GM18505 (cell line): ENCODE data around the gene BCDIN3D.

Experiments used
- ATAC-seq: cut with Tn5 transposase; IDR thresholded peaks from one replicate; pipeline ENCODE4 v1.9.1; 2021; ENCODE audit not compliant: unreplicated experiment
- POLR2A ChIP-seq: IDR thresholded peaks from 4 replicates; pipeline ENCODE4 v1.6.1; 2011; ENCODE audit warnings: borderline replicate concordance; ENCODE audit not compliant: insufficient read depth, insufficient read length; ENCODE audit errors: extremely low read depth

BCDIN3D gene

DNA sequence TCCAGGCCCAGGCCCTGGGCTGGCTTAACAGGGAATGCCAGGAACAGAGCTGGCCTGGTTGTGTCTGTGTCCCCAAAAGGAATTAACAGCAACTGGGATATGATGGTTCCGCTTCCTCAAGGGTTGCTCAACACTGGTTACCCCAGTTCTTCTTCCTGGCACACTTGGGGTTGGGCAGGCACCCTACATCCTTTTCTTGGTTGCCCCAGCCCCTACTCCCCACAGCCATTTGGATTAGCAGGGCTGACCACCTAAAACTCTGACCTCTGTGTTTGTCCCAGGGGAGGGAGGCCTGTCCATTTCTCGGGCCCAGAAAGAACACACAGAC lies 45.5 kb downstream of the BCDIN3D start:
- no peak for ATAC-seq
- no peak for TF ChIP-seq POLR2A

DNA sequence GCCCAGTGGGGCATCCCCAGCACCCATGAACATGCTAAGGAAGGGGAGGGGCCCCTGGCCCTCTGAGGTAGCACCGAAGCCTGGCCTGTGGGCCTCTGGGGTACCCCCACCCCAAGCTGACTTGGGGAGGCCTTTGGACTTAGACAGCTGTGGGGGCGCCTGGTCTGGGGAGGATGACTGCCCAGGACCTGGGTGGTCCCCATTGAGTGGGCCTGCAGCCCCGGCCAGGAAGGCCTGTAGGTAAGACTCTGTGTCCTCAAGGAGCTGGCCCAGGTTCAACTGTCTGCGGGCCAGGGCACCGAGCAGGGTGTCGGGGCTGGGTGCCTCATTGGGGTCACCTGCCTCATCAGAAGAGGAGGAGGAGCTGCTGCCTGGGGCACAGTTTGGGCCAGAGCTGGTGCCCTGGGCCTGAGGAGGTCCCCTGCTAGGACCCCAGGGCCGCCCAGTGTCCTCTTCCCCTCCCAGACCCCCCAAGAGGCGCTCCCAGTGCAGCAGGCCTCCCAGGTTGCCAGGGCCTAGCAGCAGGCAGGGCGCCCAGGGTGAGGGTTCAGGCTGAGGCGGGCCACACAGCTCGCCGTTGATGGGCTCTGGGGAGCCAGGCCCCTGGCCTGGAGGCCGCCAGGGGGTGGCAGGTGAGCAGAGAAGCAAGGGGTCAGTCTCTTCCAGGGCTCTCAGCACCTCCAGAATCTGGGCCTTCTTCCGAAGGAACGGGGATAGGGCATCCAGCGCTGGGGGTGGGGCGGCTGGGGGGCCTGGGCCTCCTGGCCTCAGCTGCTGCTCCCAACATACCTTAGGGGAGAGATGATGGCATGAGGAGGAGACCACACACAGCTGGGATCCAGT lies 46.1 kb downstream of the BCDIN3D start:
- ATAC-seq = no peak
- no peak for TF ChIP-seq POLR2A

DNA sequence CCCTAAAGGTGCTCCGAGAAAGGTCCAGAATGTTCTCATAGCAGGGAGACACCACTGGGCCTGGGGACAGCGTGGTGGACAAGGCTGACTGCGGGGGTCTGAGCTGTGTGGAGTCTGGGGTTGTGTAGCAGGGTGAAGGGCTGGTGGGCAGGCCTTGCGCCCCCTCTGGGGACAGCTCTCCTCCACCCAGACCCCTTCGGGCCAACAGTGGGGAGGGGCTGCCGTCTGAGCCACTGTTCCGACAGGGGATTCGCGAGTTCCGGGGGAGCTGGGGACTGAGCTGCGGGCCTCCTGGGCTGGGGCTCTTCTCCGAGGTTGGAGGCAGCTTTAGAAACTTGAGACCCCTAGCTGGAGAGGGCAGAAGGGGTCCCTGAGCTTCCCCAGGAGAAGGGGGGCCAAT lies 46.8 kb downstream of the BCDIN3D start:
- no peak for TF ChIP-seq POLR2A
- no peak for ATAC-seq

DNA sequence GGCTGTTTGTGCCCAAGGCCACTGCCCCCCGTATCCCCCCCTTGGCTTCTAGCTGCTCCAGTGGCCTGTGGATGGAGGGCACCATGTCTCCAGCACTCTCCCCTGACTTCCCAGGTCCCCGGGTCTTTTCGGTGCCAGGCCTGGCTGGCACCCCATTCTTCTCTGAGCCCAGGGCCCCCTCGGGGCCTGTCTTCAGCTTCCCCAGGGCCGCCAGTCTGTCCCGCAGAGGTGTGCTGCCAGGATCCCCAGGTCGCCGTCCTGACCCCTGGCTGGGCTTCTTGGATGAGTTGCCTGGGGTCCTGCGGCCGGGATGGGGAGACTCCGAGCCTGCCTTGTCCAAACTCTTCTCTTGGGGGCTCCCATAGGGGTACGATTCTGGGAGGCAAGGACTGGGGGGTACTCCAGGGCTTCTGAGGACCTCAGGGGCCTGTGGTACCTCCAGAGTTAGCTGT lies 47.2 kb downstream of the BCDIN3D start:
- no peak for TF ChIP-seq POLR2A

DNA sequence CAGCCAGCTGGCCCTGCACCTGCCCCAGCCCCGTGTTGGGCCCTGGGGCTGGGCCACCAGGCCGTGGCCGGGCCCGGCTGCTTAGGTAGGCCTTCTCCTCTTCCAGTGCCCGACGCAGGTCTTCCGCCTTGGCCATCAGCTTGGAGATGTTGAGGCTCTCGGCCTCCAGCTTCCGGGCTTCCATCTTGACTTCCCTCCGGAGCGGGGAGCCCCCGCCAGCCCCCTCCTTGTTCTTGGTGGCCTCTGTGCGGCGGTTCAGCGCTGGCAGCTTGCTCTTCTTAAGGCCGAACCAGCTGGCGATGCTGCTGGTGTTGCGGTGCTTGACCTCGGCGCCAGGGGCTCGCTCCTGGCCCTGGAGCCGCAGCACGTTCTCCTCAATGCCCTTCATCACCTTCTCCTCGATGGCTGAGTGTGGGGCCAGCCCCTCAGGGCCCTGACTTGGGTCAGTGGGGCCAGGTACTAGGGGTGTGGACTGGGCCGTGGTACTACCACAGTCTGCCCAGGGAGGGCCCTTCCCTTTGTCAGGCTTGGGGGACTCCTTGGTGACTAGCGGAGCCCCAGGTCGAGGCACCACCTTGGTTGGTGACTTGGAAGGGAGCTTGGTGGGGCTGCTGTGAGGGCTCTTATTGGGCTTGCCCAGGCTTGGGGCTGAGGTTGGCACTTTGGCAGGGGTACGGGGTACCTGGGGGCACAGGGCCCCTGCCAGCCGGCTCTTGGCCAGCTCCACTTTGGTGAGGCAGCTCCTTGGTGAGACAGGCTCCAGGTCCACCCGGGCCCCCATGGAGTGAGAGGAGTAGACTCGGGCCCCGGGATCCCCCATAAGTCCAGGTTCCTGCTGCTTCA lies 47.9 kb downstream of the BCDIN3D start:
- no peak for ATAC-seq
- no peak for TF ChIP-seq POLR2A

More for the DNA sequence above, 47.2 kb downstream of the BCDIN3D start:
- no peak for ATAC-seq

DNA sequence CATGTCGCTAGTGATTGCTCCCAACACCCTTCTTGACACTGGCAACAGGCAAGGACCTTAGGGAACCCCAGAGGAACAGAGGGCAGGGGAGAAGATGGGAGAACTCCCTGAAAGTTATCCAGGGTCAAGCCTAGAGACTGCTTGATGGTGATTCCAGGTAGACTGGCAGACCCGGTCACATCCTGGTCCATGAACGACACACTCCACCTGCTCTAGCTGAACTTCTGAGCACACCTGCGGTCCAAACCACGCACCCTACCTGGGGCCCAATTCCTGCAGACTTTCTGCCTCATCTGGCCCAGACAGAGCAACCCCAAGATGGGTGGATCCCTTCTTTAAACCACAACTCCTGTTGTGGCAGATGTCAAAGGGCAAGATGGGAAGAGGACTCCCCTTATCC lies 48.9 kb downstream of the BCDIN3D start:
- no peak for ATAC-seq

DNA sequence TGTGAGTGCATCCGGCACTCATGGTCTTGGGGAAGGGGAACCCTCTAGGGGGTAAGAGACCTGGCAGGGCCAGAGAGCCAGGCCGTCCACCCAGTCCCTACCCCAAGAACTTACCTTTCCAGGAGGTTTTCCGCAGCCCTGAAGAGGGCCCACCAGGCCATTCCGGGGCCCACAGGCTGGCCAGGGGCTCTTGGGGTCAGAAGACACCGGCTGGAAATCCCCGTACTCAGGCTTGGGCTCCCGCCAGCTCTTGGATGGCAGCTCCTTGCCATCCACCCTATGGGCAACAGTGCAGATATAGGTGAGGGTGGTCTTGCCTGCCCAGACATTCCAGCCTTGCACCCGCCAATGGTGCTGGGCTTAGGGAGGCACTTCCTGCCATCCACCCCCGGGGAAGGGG lies 49.3 kb downstream of the BCDIN3D start:
- no peak for TF ChIP-seq POLR2A
- no peak for ATAC-seq

More for the DNA sequence above, 48.9 kb downstream of the BCDIN3D start:
- no peak for TF ChIP-seq POLR2A

DNA sequence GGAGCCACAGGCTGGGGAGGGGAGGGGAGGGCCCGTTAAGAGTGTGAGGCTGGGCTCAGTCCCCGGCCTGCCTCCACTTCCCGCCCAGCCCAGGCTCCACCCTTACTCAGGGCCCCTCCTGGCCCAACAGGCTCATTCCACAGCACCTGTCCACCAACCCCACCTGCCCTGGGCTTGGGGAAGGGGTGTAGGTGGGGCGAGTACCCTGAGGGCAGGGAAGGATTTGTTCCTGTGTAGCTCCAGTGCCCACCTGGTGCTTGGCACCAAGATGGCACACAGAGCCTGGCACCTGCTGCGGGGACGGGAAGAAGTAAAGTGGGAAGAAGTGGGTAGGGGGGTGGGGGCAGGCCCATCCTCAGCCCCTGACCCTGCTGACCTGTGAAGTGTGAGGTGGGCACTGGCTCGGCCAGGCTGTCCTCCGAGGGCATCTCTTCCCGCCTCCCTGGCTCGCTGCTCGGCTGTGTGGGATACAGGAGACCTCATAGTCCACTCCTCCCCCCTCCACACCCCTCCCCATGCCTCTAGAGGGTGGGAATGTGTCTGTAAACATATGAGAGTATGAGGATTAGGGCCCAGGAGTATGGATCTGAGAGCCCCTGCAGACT lies 49.8 kb downstream of the BCDIN3D start:
- no peak for ATAC-seq
- no peak for TF ChIP-seq POLR2A

DNA sequence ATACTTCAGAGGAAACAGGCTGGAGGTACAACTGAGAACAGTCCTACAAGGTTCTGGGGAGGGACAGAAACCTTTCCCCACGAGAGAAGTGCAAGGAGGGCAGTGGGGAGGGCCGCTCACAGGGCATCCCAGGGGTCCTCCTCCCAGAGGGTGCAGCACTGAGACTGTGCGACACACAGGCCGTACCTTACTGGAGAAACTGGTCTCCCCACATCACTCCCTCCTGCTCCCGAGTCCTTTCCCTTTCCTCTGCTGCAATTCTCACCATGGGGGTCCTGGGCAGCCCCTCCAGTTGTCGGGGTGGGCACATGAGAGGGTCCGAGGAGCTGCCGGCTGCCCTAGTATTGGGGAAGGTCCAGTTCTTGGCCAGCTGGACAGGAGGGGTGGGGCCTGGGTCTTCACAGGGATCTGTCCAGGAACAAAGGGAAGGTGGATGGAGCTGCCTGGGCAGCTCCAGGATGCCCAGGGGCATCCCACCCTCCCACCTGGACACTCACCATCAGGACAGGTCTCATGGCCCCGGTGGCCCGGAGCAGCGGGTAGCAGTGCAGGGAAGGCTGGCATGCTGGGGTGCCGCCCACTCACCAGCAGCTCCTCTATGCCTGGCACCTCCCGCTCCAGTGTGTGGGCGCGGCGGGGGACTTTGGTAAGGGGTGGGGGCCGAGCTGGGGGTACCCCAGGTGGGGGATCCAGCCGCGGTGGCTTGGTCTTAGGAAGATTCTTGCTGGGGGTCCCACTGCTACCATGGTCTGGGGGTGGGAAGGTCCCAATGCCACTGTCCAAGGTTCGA lies 50.5 kb downstream of the BCDIN3D start:
- ATAC-seq = no peak
- no peak for TF ChIP-seq POLR2A

DNA sequence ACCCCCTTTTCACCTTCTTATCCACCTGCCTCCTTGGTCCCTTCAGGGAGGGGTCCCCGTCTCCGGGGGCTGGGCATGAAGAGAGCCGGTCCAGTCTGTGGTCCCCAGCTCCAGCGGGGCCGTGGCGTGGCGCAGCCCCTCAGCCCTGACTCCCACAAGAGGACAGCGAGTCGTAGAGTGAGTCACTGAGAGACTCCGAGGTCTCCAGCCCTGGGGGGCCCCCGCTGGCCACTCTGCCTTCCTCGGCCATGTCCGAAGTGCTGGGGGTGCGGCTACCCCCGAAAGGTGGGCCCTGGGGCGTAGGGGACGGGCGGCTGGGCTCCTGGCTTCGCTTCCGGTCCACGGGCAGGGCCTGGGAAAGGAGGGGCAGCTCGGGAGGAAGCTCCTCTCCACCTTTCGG lies 51.2 kb downstream of the BCDIN3D start:
- TF ChIP-seq POLR2A = no peak
- ATAC-seq = no peak

DNA sequence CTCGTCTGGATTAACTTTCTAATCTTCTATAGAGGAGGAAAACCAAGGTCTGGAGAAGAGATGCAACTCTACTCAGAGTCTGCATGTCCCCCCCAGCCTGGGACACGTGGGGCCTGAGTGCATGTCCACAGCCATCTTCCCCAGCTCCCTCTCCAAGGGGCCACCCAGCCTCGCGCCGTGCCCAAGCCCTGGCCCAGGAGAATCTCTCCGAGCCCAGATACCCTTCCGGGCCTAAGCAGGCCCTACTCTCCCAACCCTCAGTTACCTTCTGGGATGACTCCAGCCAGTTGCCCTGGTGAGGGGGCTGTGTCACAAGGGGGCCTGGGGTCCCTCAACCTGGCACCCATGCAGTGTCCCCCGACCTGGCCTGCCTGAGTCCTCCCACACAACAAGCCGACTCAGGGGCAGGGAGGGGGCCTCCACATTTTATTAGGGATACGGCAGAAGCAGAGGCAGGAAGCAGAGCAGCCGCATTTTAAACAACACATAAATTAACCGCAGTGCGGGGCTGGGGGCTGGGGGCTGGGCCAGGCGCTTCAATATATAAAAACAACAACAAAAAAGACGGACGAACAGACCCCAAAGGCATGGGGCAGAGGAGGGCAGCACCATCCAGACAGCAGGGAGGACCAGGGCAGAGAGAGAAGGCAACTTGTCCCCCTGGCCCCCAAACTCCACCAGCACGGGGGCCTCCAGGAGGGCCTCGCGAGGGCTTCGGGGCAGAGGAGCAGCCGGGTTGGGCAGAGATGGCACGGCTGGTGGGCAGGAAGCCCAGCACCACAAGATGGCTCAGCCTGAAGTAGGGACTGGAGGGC lies 52.0 kb downstream of the BCDIN3D start:
- ATAC-seq = no peak
- no peak for TF ChIP-seq POLR2A

DNA sequence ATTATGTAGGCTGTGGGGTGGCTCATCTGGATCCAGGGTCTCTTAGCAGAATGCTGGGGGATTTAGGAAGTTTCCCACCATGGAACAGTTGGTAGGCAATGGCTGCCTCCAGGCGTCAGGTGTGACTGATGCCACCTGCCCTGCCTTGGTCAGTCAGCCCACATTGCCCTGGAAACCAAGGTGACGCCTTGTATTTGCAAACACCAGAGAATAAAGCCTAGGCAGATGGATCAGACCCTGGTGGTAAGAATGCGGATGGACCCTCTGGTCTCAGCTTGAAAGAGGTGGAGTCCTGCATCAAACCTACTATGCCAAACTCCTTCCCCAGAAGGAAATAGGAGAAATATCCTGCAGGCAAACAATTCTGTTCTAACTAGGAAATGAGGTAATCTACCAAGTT lies 52.9 kb downstream of the BCDIN3D start:
- no peak for ATAC-seq

More for the DNA sequence above, 52.9 kb downstream of the BCDIN3D start:
- TF ChIP-seq POLR2A = no peak
